IMR-90 (cell line): ENCODE measurements around the gene BCAS3. TPM values are rescaled to one million over a fixed set of nuclear protein-coding genes. Genes with fewer than 3 reads are reported as not detected.

Experiments
- ATAC-seq: fragments of 200-7000 bp; cut with Tn5 transposase; 2 replicates; pipeline ENCODE4 v1.9.1; 2020; ENCODE audit warnings: low read depth, mild to moderate bottlenecking, moderate library complexity
- BruUV-seq: library from RNA; stranded (reverse); fragments of 400-500 nt; replicated peaks from 2 replicates; lab custom pipeline; 2021; lab: Mats Ljungman, UMichigan
- CTCF ChIA-PET: fragments of 300-600 bp; formaldehyde crosslinking; extraction: SDS; loops from one replicate; lab custom pipeline; 2021; ENCODE audit warnings: antibody characterized with exemption; lab: Yijun Ruan, JAX
- POLR2A ChIA-PET: fragments of 300-600 bp; sonication (Branson Sonifier 250); formaldehyde crosslinking; loops from one replicate; lab custom pipeline; 2022; ENCODE audit warnings: antibody characterized with exemption; ENCODE audit not compliant: unreplicated experiment; lab: Charles Lee
- DNase-seq: peaks from one replicate; pipeline ENCODE4 v3.0.0; 2013
- H2AFZ ChIP-seq: replicated peaks from 2 replicates; pipeline ENCODE3; 2013; ENCODE audit warnings: low read length, mild to moderate bottlenecking; ENCODE audit not compliant: poor library complexity
- H2AK5ac ChIP-seq: 2 replicates; pipeline ENCODE4 v1.6.1; 2013; ENCODE audit warnings: low read depth, low read length, inconsistent platforms
- H2AK9ac ChIP-seq: replicated peaks from 2 replicates; pipeline ENCODE3; 2013; ENCODE audit warnings: mild to moderate bottlenecking, low read depth, low read length, moderate library complexity; ENCODE audit not compliant: poor library complexity
- H2BK120ac ChIP-seq: 2 replicates; pipeline ENCODE4 v1.6.1; 2013; ENCODE audit warnings: low read depth, low read length, inconsistent platforms
- H2BK15ac ChIP-seq: 3 replicates; pipeline ENCODE4 v1.6.1; 2013; ENCODE audit warnings: low read depth, low read length, inconsistent platforms
- H2BK20ac ChIP-seq: 2 replicates; pipeline ENCODE4 v1.6.1; 2013; ENCODE audit warnings: low read depth, mild to moderate bottlenecking, inconsistent platforms, low read length, moderate library complexity
- H2BK5ac ChIP-seq: 2 replicates; pipeline ENCODE4 v1.6.1; 2013; ENCODE audit warnings: mild to moderate bottlenecking, low read depth, low read length, inconsistent platforms; ENCODE audit not compliant: poor library complexity, severe bottlenecking
- H3K14ac ChIP-seq: replicated peaks from 2 replicates; pipeline ENCODE4 v1.6.1; 2013; ENCODE audit warnings: low read depth, low read length, inconsistent platforms
- H3K18ac ChIP-seq: 2 replicates; pipeline ENCODE4 v1.6.1; 2013; ENCODE audit warnings: low read depth, low read length, control low read depth
- H3K23ac ChIP-seq: 2 replicates; pipeline ENCODE4 v1.6.1; 2013; ENCODE audit warnings: low read depth, low read length, inconsistent platforms
- H3K27ac ChIP-seq: 2 replicates; pipeline ENCODE4 v1.5.1; 2013; ENCODE audit warnings: mild to moderate bottlenecking, control low read depth, low read length; ENCODE audit not compliant: insufficient read depth
- H3K27me3 ChIP-seq: 2 replicates; pipeline ENCODE4 v1.6.1; 2013; ENCODE audit warnings: low read length; ENCODE audit not compliant: control insufficient read depth, insufficient read depth
- H3K36me3 ChIP-seq: 2 replicates; pipeline ENCODE4 v1.6.1; 2013; ENCODE audit warnings: low read length, mixed read lengths; ENCODE audit not compliant: control insufficient read depth, insufficient read depth
- H3K4ac ChIP-seq: 2 replicates; pipeline ENCODE4 v1.6.1; 2013; ENCODE audit warnings: low read depth, low read length, inconsistent platforms
- H3K4me1 ChIP-seq: 2 replicates; pipeline ENCODE4 v1.6.1; 2013; ENCODE audit warnings: low read length, mixed read lengths; ENCODE audit not compliant: control insufficient read depth, insufficient read depth
- H3K4me2 ChIP-seq: 2 replicates; pipeline ENCODE4 v1.6.1; 2013; ENCODE audit warnings: low read depth, mild to moderate bottlenecking, control low read depth, low read length, moderate library complexity
- H3K4me3 ChIP-seq: 2 replicates; pipeline ENCODE4 v1.5.1; 2013; ENCODE audit warnings: low read depth, mild to moderate bottlenecking, control low read depth, low read length, moderate library complexity; ENCODE audit not compliant: insufficient read depth
- H3K56ac ChIP-seq: 2 replicates; pipeline ENCODE4 v1.6.1; 2013; ENCODE audit warnings: low read length, inconsistent platforms; ENCODE audit not compliant: insufficient read depth; ENCODE audit errors: extremely low read depth
- H3K79me1 ChIP-seq, 2 experiments: 2 replicates each; pipeline ENCODE4 v1.6.1; 2013; ENCODE audit warnings: low read length in 2 of 2, inconsistent platforms in 1 of 2, low read depth in 1 of 2
- H3K9ac ChIP-seq: 2 replicates; pipeline ENCODE4 v1.6.1; 2013; ENCODE audit warnings: low read depth, low read length, control low read depth
- H3K9me1 ChIP-seq: 2 replicates; pipeline ENCODE4 v1.6.1; 2013; ENCODE audit warnings: low read length, inconsistent platforms; ENCODE audit not compliant: insufficient read depth
- H3K9me3 ChIP-seq: 2 replicates; pipeline ENCODE4 v1.6.1; 2013; ENCODE audit warnings: low read length; ENCODE audit not compliant: control insufficient read depth, insufficient read depth
- H4K20me1 ChIP-seq: 2 replicates; pipeline ENCODE4 v1.6.1; 2013; ENCODE audit warnings: low read length, inconsistent platforms; ENCODE audit not compliant: insufficient read depth
- H4K5ac ChIP-seq: 2 replicates; pipeline ENCODE4 v1.6.1; 2013; ENCODE audit warnings: mild to moderate bottlenecking, low read depth, low read length, control low read depth
- H4K8ac ChIP-seq, 2 experiments: 2 replicates each; pipeline ENCODE4 v1.6.1; 2013; ENCODE audit warnings: low read depth in 2 of 2, low read length in 2 of 2, control low read depth in 1 of 2, inconsistent platforms in 1 of 2
- H4K91ac ChIP-seq: 2 replicates; pipeline ENCODE4 v1.6.1; 2013; ENCODE audit warnings: low read depth, low read length, inconsistent platforms; ENCODE audit not compliant: insufficient read depth
- CEBPB ChIP-seq: IDR thresholded peaks from 2 replicates; pipeline ENCODE4 v1.6.1; 2012; ENCODE audit warnings: low read depth, low read length, improper control_type of control experiment
- CHD1 ChIP-seq: IDR thresholded peaks from 2 replicates; pipeline ENCODE4 v1.6.1; 2012; ENCODE audit warnings: low read depth, low read length, improper control_type of control experiment
- ELK1 ChIP-seq: fragments of 150-350 bp; IDR thresholded peaks from 2 replicates; pipeline ENCODE4 v1.6.1; 2016; ENCODE audit warnings: low read depth, mild to moderate bottlenecking, low read length, moderate library complexity, borderline replicate concordance
- FOS ChIP-seq: fragments of 150-350 bp; IDR thresholded peaks from 2 replicates; pipeline ENCODE4 v1.6.1; 2016; ENCODE audit warnings: low read depth, low read length
- NFE2L2 ChIP-seq: fragments of 150-350 bp; IDR thresholded peaks from 2 replicates; pipeline ENCODE4 v1.6.1; 2016; ENCODE audit warnings: low read depth, mild to moderate bottlenecking, low read length
- RAD21 ChIP-seq: IDR thresholded peaks from 2 replicates; pipeline ENCODE4 v1.6.1; 2012; ENCODE audit warnings: low read length, improper control_type of control experiment
- SMC3 ChIP-seq: fragments of 150-350 bp; IDR thresholded peaks from 2 replicates; pipeline ENCODE4 v1.6.1; 2016; ENCODE audit warnings: low read depth, mild to moderate bottlenecking, antibody characterized with exemption, low read length, moderate library complexity
- WGBS, 2 experiments: methylation state at CpG; one replicate each; pipeline versions ENCODE4 v1.1.5 to v1.1.7; 2013; ENCODE audit warnings: missing lambda C conversion rate in 2 of 2; ENCODE audit not compliant: insufficient read length in 1 of 2; ENCODE audit errors: extremely low coverage in 2 of 2; 5-methylcytosine and 5-hydroxymethylcytosine counted together
- dilution Hi-C: fragments of 300-500 bp; cut with HindIII; formaldehyde crosslinking; loops from one replicate; pipeline ENCODE4 v1.14.3; 2018; ENCODE audit warnings: low sequenced_read_pairs; ENCODE audit not compliant: unreplicated experiment
- in situ Hi-C: fragments of 300-500 bp; cut with MboI; formaldehyde crosslinking; loops from 3 replicates; pipeline ENCODE4 v1.14.3; 2019; ENCODE audit warnings: low sequenced_read_pairs, inconsistent platforms, mixed read lengths
- intact Hi-C: fragments of 100-400 bp; cut with micrococcal nuclease; formaldehyde crosslinking; loops from 2 replicates; pipeline ENCODE4 v1.10.0; 2022
- polyA plus RNA-seq, 3 experiments: library from polyadenylated mRNA; depleted of rRNA; stranded (reverse); fragments of >200 nt; gene quantifications; 2 replicates each; pipeline ENCODE4 v1.2.3, GENCODE V29; 2012; ENCODE audit warnings: low replicate concordance in 1 of 3
- total RNA-seq: library from RNA; depleted of rRNA; stranded (reverse); fragments of >200 nt; gene quantifications from 2 replicates; pipeline ENCODE4 v1.2.3, GENCODE V29; 2012
- TF ChIP-seq, protein P1 (sequence below): fragments of 150-350 bp; IDR thresholded peaks from 2 replicates; pipeline ENCODE4 v1.6.1; 2017; ENCODE audit warnings: mild to moderate bottlenecking, antibody characterized with exemption, low read length, low read depth

Gene BCAS3
- total and polyA plus RNA-seq, 2 of the 4 experiments (the other 2 are of a cell fraction) = 6.3 to 27.1 TPM

DNA sequence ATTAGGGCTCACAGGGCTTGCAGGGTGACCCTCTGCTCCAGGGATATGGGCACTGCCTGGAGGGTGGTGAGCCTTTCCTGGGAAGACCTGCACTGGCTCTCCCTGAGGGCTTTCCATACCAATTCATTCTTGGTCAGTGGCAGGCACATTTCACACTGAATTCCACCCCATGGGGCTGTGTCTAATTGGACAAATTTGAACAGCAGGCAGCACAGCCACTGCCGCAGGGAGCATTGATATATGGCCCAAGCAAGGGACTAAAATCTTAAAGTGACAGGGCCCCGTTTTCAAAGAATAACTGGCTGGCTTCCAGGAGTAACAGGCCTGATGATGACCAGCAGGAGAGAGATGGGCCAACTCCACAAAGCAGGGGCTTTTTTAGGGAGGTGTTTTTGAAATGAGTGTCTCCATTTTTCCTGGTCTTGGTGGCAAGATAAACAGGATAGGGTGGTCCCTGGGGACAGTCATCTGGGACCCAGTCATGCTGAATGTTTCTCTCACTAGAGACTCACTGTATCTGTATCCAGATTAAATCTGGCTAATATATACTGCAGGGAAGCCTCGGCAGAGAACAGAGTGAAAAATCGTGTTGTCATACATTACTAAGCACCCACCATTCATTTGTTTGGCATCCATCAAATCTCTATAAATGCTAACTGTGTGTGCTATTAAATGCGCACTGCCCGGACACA lies 647.9 kb downstream of the BCAS3 start:
- Histone ChIP-seq H2BK20ac (peak overlapping the region; percentile 95), H2AFZ (peak overlapping the region; percentile 68), H3K4me1 (peaks cover 22% of the 10 kb centered on the region), H3K14ac (peak overlapping the region; percentile 98), H4K5ac (peak overlapping the region; percentile 82; the same call in 1 of the 2 replicates), H3K4me2 (no peak overlapping the region), H3K9me1 (peaks cover 25% of the 10 kb centered on the region), H4K8ac (peak overlapping the region; percentile 87 to 94), H4K91ac (peak overlapping the region; percentile 97), H3K23ac (peak overlapping the region; percentile 89), H3K9me3 (no peaks in the 10 kb centered on the region), H3K4me3 (no peak overlapping the region), H3K27me3 (no peaks in the 10 kb centered on the region), H2BK5ac (peak overlapping the region; percentile 97), H2AK5ac (peak overlapping the region; percentile 78), H2AK9ac (peak overlapping the region; percentile 38), H3K79me1 (peaks cover 0 to 12% of the 10 kb centered on the region in 2 experiments; a peak in 2 of 4 replicates), H2BK15ac (peak overlapping the region; percentile 92), H3K9ac (peak overlapping the region; percentile 68; the same call in 1 of the 2 replicates), H3K36me3 (no peaks in the 10 kb centered on the region), H3K4ac (peak overlapping the region; percentile 97), H3K18ac (peak overlapping the region; percentile 80), H4K20me1 (no peaks in the 10 kb centered on the region), H2BK120ac (peak overlapping the region; percentile 91), H3K56ac (peak overlapping the region; percentile 86), H3K27ac (peak overlapping the region; percentile 67)
- TF ChIP-seq CHD1 (no peak), NFE2L2 (no peak), ELK1 (no peak), RAD21 (peak; percentile 7; the same call in 1 of the 2 replicates), FOS (no peak), CEBPB (no peak), SMC3 (peak; percentile 19)
- TF ChIP-seq, protein P1, sequence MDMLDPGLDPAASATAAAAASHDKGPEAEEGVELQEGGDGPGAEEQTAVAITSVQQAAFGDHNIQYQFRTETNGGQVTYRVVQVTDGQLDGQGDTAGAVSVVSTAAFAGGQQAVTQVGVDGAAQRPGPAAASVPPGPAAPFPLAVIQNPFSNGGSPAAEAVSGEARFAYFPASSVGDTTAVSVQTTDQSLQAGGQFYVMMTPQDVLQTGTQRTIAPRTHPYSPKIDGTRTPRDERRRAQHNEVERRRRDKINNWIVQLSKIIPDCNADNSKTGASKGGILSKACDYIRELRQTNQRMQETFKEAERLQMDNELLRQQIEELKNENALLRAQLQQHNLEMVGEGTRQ = no peak
- dilution Hi-C loops (no loop called here), intact Hi-C loops (loop anchor here (5.0 kb wide), 1 partner anchor 648 kb away; the partner anchor contains the start of gene BCAS3), in situ Hi-C loops (no loop called here)
- ChIA-PET POLR2A (no interaction called here), CTCF (interaction anchor here (0.6 to 0.9 kb wide), 2 partner anchors 40 to 107 kb away, joined by 3 read pairs; no protein-coding TSS in a partner anchor)
- no CpG with 5 or more reads among the region's 6 CpGs for WGBS, 2 experiments
- peak; percentile 67 for ATAC-seq
- no TSS peak for BruUV-seq
- peak; percentile 81 for DNase-seq
